HL-60/S4 treated with retinoic acid at 250 ng/mL for 4 days and 3 days (cell line): ENCODE data around the gene DGLUCY.
"Not testable (repeated sequence)": the region's sequence is repeated elsewhere in the genome, so short reads cannot be mapped to it uniquely, and the experiment has no call there.

Experiments
- in situ Hi-C: fragments of 300-500 bp; cut with MboI; formaldehyde crosslinking; loops from 2 replicates; pipeline ENCODE4 v1.7.0; 2022; ENCODE audit warnings: low sequenced_read_pairs

The DGLUCY gene

DNA sequence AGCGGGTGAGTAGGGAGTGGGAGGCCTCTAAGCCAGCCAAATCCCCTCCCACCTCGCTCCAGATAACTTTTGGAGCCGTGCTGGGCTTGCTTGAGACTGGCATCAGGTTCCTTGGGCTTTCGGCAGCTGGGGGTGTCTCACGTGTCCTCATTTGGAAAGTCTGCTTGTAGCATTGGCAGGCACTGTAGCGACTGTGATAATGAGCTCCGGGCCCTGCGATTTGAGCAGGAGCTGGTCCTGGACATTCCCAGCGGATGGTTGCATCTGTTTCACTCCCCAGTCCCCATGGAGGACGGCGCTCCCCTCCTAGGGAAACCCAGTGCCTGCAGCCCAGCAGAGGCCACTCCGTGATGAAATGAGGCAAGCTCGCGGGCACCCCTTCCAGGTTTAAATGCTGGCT is 49.4 kb downstream of the DGLUCY start:
- in situ Hi-C loops: no loop called here

DNA sequence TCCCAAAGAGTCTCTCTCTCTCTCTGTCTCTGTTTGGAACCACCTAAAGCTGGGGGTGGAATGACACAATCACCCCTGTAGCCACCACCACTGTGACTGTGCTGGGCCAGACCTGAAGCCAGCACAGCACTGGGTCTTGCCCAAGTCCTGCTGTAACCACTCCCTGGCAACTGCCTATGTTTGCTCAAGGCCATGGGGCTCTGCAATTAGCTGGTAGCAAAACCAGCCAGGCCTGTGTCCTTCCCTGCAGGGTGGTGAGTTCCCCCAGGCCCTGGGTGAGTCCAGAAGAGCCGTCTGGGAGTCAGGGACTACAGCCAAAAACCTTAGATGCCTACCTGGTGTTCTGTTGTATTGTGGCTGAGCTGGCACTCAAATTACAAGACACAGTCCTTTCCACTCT is 50.8 kb downstream of the DGLUCY start:
- in situ Hi-C loops: no loop called here

DNA sequence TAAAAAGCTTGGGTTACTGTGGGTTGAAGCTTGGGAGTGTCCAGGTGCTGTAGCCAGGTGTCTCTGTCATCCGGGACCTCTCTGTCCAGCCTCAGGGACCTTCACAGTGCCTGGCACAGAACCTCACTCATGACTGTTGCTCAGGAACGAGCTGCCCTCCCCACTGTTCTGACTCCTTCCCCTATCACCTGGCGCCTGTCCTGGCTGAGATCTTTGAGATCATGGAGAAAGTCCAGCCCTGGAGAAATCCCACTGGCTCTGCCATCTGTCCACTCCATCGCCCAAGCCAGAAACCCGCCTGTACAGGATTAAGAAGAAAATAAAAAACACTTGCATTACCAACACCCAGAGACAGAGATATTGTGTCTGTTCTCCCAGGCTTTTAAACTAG is 53.5 kb downstream of the DGLUCY start:
- in situ Hi-C loops: no loop called here

DNA sequence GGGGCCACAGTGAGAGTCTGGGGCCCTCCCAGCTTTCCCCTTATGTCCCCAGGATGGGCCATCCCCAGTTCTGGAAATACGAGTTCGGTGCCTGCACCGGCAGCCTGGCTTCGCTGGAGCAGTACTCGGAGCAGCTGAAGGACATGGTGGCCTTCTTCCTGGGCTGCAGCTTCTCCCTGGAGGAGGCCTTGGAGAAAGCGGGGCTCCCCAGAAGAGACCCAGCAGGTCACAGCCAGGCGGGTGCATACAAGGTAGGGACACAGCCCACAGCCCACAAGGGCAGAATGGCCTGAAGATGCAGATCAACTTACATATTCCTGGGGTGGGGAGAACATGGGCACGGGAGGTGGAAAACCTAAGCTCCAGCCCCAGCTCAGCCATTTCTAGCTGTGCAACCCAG is 56.1 kb downstream of the DGLUCY start:
- in situ Hi-C loops: loop anchor here (10.0 kb wide), 1 partner anchor 115 kb away; no protein-coding TSS in a partner anchor

DNA sequence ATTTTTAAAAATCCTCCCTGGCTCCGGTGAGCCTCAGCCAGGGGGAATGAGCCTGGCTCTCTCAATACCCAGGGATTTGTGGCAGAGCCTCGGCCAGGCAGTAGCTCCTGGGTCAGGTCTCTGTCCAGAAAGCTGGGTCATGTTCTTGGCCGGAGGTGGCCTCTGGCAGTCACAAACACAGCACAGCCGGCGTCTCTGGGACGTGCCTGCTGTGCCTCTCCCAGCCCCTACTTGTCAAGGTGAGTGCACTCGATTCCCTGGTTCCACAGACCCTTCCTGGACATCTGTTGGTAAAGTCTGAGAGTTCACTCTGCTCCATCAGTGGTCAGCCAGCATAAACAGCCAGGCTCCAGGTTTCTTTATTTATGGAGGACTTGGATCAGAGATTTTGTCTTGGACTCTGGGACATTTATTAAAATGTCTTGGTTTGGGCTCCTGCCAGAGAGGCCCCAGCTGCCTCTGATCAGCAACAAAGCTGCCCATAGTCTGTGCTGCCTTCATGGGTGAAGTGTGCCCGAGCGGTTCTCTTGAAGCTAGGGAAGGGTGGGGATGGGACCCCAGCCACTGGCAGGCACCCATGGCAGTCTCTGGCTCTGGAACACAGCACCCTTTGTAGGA is 56.7 kb downstream of the DGLUCY start:
- in situ Hi-C loops: loop anchor here (10.0 kb wide), 1 partner anchor 114 kb away; no protein-coding TSS in a partner anchor

DNA sequence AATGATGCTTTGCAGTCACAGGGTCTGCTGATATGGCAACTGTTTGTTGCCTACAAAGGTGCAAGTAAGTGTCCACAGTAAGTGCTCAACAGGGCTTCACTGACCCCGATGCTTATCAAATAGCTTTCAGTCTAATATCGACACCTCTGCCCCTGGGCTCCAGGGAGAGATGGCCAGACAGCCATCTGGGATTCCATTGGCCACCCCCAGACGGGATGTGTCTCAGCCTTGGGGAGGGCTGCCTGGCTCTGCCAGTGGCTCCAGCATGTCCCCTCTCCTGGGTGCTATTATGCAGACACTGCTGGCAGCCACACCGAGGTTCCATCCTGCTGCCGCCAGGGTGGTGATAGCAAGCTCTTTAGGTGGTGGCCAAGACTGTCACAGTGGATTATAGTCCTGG is 57.4 kb downstream of the DGLUCY start:
- in situ Hi-C loops: loop anchor here (10.0 kb wide), 1 partner anchor 114 kb away; no protein-coding TSS in a partner anchor

DNA sequence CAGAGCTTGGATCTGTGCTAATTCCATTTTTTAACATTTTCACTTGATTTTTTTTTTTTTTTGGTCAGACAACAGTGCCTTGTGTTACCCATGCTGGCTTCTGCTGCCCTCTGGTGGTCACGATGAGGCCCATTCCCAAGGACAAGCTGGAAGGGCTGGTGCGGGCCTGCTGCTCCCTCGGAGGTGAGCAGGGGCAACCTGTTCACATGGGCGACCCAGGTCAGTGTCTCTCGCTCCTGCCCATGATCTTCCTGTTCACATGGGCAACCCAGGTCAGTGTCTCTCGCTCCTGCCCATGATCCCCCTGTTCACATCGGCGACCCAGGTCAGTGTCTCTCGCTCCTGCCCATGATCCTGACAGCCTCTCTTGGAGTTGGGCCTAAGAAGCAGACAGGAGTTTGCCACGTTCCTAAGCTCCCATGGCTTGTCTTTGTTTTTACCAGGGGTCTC is 59.4 kb downstream of the DGLUCY start:
- in situ Hi-C loops: loop anchor here (10.0 kb wide), 1 partner anchor 112 kb away; no protein-coding TSS in a partner anchor

DNA sequence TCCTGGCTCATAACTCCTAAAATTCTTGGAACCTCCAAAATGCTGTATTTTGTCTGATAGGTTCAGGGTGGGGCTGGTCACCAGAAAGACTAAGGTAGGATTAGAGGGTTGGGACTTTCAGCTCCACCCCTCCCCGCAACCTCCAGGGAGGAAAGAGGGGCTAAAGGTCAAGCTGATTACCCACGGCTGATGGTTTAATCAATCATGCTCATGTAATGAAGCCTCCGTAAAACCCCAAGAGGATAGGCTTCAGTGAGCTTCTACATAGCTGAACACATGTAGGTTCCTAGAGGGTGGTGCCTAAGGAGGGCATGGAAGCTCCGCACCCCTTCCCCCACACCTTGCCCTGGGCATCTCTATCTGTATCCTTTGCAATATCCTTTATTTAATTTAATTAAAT is 60.0 kb downstream of the DGLUCY start:
- in situ Hi-C loops: loop anchor here (10.0 kb wide), 1 partner anchor 111 kb away; no protein-coding TSS in a partner anchor

DNA sequence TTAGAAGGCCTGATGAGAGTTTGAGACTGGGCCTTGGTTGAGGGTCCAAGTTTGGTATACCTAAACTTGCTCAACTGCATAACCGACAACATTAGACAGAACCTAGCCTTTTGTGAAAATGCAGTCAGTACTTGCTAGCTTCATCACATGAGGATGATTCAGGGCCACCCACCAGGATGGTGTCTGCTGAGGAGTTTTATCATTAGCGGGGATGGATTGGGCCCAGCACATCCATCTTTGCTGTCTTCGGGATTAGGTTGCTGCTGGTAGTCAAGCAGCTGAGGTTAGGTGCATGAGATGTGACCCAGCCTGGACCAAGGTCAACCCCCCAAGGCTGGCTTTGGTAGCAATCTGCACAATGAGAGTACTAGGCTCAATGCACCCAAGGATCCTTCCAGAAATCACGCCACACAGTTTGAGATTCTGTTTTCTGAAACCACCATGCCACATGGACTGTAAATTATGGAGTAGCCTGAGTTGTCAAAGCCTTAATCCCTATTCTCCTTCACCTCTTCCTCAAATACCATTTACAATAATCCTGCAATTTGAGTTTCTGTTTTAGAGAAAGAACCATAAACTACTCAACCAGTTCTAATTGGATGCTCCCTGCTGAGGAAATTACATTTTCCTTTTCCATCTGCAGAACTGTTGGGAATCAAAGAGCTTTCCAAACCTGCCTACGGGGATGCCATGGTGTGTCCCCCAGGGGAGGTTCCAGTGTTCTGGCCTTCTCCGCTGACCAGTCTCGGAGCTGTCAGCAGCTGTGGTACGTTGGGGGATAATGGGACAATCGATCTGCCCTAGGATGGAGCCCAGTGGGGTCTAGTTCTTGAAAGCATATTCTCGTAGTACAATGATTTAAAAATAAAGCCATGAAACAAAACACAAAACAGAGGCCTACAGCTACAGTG is 61.7 kb downstream of the DGLUCY start:
- in situ Hi-C loops: loop anchor here (10.0 kb wide), 1 partner anchor 109 kb away; no protein-coding TSS in a partner anchor

DNA sequence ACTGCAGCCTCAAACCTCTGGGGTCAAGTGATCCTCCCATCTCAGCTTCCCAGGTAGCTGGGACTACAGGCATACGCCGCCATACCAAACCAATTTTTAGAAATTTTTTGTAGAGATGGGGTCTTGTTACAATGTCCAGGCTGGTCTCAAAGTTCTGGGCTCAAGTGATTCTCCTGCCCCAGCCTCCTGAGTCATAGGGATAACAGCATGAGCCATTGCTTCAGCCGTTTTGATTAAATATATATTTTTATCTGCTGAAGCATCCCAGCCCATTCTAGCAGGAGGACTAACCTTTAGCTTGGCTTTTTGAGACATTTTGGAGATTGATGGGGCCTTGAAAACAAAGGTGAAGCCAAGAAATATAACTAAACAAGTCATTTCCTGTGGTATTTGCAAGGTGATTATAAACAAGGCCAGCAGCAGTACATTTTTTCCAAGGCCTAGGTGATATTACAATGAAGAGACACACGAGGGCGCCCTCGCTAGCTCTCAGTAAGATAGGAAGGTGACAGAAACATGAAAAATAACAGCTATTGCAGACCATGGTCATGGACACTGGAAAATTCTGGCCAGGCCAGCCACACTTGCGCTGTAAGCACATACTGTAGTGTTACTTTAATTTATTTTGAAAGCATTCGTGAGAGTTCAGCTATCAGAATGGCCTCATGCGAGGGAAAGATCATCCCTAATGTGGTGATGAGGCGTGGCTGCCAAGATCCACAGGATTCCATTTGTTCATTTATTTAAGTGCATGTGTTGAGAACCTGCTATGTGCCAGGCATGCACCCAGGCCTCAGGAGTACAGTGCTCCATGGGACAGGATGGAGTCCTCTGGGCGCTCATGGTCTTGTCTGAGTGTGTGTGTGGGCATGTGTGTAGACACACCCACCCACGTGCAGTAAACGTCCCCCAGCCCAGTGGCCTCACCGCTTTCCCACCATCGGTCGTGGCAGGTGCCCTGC is 63.5 kb downstream of the DGLUCY start:
- in situ Hi-C loops: loop anchor here (10.0 kb wide), 1 partner anchor 107 kb away; no protein-coding TSS in a partner anchor

DNA sequence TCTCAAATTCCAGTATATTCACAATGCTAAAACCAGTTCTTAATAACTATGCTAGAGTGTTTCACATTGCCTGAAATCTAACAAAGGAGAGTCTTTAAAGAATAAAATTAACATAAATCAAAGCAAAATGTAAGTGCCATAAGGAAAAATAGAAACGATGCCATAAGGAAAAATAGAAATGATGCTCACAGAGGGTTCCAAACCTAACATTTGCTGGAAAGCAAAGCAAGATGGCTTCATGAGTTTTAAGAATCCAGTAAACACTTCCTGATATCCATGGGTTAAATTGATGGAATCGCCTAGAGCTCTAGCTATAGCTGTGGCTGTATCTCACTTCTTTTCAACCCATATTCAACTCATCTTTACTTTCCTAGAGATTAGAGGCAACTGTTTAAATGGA is 66.7 kb downstream of the DGLUCY start:
- in situ Hi-C loops: no loop called here

DNA sequence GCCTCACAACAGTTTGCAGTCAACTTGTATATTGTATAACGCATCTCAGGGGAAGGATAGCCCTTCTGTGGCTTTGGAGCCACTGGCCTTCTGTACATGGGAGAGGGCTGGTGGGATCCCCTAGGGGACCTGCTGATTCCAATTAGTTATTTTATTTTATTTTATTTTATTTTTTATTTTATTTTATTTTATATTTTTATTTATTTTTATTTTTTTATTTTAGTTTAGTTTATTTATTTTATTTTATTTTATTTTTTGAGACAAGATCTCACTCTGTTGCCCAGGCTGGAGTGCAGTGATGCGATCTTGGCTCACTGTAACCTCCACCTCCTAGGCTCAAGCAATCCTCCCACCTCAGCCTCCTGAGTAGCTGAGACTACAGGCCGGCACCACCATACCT is 68.9 kb downstream of the DGLUCY start:
- in situ Hi-C loops: not testable (repeated sequence)

DNA sequence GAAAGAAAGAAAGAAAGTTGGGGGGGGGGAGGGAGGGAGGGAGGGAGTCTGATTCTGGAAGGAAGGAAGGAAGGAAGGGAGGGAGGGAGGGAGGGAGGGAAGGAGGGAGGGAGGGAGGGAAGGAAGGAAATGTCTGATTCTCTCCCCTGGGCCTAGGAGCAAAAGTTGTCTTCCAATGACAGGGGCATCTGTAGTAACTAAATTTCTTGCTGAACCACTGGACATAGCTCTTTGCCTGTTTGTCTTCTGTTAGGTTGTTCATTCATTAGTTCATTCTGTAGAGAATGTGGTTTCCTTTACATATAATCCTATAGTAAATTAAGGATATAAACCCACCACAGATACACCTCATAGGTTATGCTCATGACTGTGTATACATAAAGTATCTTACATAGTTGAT is 70.7 kb downstream of the DGLUCY start:
- in situ Hi-C loops: no loop called here

DNA sequence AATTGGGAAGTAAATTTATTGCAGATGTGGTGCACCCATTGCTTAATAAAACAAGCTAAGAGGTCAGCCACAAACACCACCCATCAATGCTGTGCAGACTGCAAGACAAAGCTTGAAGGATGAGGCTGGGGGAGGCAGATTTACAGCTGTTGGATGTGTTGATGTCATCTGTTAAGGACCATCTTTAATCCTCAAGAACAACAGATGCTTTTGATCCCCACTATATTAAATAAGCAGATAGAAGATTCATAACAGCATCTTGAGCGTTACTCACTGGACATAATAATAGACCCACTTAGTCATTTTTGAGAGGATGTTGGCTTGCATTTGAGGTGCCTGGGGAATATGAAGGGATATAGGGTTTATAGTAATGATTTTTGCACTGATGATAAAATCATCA is 71.8 kb downstream of the DGLUCY start:
- in situ Hi-C loops: no loop called here

DNA sequence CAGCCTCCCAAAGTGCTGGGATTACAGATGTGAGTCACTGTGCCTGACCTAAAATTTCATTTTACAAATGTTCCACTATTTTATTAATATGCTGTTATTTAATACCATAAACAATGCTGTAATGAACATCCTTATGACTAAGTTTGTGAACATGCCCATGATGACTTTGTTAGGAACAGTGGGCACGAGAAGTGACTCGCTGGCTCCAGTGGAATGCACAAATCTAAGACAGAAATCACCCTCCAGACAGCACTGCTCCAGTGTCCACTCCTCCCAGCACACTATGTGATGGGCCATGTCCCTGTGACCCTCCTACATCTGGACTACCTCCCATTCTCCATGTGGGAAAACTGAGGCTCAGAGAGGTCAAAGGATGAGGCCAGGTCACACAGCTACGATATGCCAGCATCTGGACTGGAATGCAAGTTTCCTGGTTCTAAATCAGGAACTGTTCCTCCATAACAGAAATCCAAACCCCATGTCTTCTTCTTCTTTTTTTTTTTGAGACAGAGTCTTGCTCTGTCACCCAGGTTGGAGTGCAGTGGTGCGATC is 72.7 kb downstream of the DGLUCY start:
- in situ Hi-C loops: no loop called here

DNA sequence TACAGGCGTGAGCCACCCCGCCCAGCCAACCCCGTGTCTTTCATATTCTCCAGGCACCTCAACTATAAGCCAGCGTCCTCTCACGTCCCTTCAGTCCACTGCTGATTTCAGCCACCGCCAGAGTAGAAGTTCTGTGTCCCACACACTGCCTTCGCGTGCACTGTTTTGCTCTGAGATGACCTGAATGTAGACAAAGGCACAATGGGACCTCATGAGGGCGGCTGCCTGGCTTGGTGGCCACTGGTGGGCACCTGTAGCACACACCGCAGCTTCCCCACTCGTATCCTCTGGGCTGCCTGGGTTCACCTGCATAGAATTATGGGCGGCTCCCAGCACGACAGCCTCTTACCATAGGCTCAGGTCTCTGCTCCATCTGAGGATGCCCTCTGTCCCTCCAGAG is 73.4 kb downstream of the DGLUCY start:
- in situ Hi-C loops: no loop called here

DNA sequence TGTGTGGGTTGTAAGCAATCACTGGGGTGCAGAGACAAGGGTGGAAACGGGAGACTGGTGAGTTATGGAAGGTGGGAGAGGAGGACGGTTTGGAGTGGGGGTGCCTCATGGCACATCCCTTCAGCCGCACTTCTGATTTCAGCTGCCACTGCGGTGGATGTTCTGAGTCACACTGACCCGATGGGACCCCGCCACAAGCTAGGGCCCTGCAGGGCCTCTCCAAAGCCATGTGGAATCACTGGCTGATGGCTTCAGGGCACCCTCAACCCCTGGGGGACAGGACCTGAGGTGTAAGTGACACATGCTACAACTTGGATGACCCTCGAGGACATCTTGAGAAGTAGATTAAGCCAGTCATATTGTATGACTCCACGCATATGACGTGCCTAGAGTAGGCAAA is 77.0 kb downstream of the DGLUCY start:
- in situ Hi-C loops: no loop called here

DNA sequence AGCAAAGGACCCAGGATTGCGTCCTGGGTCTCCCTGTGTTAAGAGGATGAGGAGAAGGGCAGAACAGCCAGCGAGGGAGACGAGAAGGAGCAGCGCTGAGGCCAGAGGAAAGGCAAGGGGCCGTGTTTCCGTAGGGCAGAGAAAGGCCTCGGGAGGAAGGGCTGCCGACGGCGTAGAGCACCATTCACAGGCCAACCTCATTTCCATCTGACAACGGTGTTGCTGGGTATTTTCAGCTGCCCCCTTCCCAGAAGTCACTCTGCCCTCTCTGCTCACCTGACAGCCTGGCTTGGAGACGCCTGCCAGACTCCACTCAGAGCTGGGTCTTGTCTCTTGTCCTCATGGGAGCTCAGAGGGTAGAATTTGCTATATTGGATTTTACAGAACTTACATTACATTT is 79.2 kb downstream of the DGLUCY start:
- in situ Hi-C loops: no loop called here

DNA sequence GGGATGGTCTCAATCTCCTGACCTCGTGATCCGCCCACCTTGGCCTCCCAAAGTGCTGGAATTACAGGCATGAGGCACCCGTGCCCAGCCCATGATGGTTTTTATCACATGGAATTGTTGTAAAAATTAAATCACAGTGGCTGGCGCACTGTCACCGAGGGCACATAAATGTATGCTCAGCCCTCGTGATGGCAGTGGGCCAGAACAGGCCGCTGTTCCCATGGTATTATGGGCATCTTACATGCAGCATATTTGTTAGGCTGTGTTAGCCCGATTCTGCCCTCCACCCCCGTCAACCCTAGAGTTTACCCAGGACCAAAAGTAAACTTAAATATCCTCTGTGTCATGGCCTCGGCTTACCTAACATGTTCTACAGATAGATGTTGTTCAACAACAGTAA is 82.0 kb downstream of the DGLUCY start:
- in situ Hi-C loops: no loop called here

DNA sequence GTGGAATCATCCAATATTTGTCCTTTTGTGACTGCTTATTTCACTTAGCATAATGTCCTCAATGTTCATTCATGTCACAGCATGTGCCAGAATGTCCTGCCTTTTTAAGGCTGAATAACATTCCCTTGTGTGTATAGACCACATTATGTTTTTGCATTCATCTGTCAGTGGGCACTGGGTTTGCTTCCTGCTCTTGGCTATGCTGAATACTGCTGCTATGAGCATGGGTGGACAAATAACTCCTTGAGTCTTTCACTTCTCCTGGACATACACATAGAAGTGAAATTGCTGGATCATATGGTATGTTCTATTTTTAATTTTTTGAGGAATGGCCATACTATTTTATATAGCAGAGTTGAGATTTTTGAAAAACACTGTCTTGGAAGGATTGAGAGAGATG is 83.8 kb downstream of the DGLUCY start:
- in situ Hi-C loops: no loop called here
